NCI-H748 (cell line): ENCODE data around the gene ABLIM2.

Source experiments
- DNase-seq: peaks from one replicate; lab custom pipeline; 2025; ENCODE audit not compliant: unreplicated experiment; lab: John Stamatoyannopoulos, UW

The ABLIM2 gene

DNA sequence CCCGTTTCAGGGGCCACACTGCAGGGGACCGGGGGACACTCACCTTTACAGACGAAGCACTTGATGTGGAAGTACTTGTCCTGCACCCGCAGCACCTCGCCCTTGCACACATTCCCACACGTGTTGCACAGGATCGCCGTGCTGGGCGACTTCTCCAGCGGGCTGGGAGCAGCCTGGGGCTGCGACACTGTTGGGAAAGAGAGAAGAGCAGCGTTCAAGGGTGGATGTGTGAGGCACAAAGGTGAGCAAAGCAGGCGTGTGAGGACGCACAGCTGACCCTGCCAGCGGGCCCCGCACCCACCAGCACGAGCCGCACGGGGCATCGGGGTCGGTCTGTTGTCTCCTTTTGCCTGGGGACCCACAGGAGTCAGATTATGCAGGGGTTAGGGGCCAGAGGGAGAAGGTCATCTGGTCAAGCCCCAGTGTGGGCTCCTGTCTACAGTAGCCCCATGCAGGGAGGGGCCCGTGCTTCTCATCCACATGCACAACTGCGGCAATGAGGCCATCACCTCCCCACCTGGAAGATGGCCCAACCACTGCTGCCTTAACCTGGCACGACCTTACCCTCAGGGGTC, 52.1 kb downstream of the ABLIM2 start:
- no peak for DNase-seq

- peak; percentile 91 for DNase-seq
Measured at GRCh38 chr4:8105306-8106100, 53.1 kb downstream of the ABLIM2 start.

DNA sequence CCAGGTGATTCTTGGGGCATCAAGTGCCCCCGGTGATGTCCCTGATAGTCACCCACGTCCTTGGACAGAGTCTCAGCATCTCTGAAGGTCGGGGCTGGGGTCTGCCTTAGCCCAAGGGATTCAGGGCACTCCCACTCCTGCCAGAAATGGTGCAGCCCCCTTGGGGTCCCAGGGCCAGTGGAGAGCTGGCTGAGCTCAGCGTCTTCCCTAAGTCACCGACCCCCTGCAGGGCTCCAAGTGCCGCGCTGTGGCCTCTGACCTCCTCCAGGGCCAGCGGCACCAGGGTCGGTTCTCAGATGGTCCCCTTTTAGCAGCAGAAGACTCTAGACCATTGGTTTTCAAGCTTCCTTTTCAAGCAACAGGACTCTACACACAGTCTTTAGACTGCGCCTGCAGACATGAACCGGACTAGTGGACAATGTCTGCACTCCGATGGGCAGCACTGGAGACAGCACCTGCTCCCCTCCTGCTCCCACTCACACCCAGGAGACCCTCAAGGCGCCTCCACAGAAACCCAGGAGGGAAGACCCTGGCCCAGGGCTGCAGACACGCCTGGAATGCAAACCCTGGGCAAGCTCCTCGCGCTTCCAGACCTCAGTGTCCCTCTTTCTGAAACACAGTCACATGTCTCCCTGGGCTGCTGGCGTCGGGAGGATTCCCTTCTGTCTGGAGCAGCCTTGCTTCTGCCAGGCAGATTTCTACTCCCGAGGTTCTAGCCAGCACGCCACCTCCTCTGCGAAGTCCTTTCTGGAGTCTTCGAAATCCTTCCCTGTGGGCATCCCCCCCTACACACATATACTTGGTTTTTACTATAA, 53.9 kb downstream of the ABLIM2 start:
- no peak for DNase-seq

DNA sequence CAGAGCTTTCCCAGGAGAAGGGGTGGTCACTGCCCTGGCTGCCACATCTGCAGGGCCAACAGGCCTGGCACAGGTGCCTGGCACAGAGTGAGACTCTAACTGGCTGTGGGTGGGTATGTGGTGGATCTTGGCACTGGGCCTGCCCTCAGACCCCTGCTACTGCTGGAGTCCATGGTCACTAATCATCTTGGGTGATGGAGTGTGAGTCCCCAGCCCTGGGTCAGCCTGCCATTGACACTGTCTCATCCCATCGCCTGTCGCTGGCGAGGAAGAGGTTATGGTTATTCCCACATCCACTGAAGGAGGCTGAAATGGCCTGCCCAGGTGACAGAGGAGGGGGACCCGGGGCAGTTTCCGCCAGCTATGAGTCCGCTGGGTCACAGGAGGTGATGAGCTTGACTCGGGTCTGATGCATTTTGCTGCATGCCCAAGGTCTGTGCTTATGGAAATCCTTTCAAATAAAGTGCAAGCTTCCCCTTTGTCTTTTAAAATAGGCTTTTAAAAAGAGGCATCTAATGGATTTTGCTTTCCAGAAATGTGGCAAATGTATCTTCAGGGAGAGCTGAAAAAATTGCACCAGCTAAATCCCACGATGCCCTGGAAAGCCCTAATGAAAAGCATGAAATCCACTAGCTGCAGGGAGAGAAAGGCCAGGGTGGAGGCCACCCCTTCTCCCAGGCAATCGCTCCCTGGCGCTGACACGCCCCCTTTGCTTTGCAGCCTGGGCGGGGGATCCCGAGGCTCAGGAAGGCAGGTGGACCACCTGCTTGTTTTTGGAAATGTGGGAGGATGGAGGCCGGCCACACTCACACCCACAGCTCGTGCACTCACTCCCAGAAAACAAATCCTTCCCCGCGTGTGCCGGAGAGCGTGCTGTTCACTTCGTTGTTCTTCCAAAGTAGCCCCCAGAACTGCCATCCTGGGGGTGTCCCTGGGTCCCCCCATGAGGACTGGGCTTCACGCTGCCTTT, 54.9 kb downstream of the ABLIM2 start:
- DNase-seq, result no peak

GRCh38 chr4:8102831-8103230, 55.8 kb downstream of the ABLIM2 start:
- DNase-seq, result no peak

GRCh38 chr4:8102076-8102355, 56.6 kb downstream of the ABLIM2 start:
- no peak for DNase-seq

DNA sequence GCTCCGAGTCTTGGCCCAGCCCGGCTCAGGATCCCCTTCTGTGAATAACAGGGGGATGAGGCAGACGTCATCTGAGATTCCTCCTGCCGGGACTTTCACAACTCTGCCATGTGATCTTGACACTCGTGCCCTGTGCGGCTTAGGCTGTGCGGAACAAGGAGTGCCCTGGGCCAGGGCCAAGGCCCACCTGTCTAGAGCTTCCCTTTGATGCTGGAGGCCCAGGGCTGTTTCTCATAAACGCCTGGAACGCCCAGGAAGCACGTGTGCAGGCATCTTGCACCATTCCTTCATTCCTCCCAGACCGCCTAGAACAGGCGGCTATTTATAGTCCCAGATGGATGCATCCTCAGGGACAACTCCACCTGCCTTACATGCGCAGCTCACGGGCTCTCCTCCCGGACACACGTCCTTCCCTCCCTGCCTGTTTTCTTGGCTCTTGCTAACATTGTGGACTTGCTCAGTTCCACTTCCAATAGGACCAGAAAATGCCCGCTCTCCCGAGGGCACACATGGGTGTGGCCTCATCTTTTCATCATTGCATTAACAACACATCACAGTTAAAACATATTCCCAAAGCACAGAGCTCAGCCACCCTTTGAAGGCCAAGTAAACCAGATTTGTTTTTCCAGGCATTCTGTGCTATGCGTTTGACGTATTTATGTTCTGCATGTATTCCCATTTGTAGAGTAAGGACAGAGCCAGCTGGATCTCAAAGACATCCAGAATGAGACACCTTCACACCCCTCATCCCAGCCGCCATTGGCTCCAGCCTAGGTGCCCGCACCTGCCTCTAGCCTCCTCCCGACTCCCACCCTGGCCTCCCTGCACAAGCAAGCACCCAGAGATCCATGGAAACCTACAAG, 57.2 kb downstream of the ABLIM2 start:
- no peak for DNase-seq

GRCh38 chr4:8099981-8100464, 58.6 kb downstream of the ABLIM2 start:
- DNase-seq, result no peak

- no peak for DNase-seq
Measured at GRCh38 chr4:8098506-8098905, 60.1 kb downstream of the ABLIM2 start.

- DNase-seq, result no peak
Measured at GRCh38 chr4:8097721-8098345, 60.8 kb downstream of the ABLIM2 start.

- no peak for DNase-seq
Measured at GRCh38 chr4:8097141-8097541, 61.5 kb downstream of the ABLIM2 start.

- no peak for DNase-seq
Measured at GRCh38 chr4:8096690-8097061, 61.9 kb downstream of the ABLIM2 start.

DNA sequence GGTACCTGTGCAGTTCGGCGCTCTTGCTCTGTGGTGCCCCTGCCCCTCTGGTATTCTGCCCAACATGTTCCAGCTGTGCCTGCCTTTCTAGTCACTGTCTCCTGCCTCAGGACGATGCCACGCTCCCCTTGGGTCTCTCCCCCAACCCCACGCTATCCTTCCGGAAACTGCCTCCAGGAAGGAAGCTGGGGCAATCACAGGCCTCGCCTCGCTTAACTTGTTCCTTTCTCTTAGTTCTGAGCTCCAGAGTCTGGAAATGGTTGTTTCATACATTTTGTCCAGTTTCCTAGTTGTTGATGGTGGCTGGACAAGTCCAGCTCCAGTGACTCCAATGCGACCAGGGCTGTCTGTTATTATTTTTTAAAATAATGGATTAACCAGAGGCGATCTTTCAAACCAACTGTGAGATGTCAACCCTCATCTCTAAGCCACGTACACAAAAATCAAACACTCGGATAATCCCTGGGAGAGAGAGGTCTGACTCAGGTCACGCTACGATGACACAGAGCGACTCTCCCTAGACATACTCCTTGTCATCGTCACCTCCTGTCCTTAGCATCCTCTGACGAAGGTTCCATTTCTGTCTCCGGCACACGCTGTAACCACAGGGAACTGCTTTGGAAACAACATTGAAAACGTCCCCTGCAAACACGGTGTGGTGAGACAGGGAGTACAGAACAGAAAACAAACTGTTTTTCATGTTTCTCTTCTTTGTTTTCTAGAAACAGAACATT, 62.5 kb downstream of the ABLIM2 start:
- DNase-seq, result no peak

- DNase-seq, result no peak
Measured at GRCh38 chr4:8093587-8094274, 64.9 kb downstream of the ABLIM2 start.

GRCh38 chr4:8092282-8092681, 66.3 kb downstream of the ABLIM2 start:
- no peak for DNase-seq

- DNase-seq, result peak; percentile 18
Measured at GRCh38 chr4:8090744-8091301, 67.8 kb downstream of the ABLIM2 start.

- no peak for DNase-seq
Measured at GRCh38 chr4:8090312-8090711, 68.3 kb downstream of the ABLIM2 start.

- no peak for DNase-seq
Measured at GRCh38 chr4:8089862-8090261, 68.8 kb downstream of the ABLIM2 start.
